Measurements from ENCODE around the gene MORC1.

DNA sequence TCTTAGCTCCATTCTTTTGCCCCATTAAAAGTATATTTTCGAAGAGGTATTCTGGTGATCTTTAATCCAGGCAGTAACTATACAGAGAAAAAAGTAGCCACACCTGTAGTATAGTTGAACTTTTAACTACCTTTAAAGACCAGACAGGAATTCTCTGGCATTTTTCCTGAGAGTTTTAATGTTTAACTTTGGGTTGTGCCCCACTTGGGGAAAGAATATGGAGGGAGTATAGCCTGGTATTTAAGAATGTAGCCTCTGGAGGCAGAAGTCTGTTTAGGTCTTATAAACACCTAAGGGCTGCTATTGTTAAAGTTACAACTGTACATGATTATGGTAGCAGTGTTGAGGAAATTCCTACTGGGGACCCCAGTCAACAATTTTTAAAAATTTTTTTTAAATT is 37.9 kb upstream of the MORC1 start:
- TF ChIP-seq ZNF274 (IDR thresholded peaks at IDR 0.05; ENCODE audit: low read depth, low read length) (no peak), SUZ12 (IDR thresholded peaks at IDR 0.05; ENCODE audit: extremely low read depth, insufficient read depth, insufficient read length) (no peak), YY1 (IDR thresholded peaks at IDR 0.05; ENCODE audit: insufficient read depth, insufficient read length) (no peak)
